ENCODE data around the gene BDKRB2.

Gene BDKRB2

GRCh38 chr14:96161636-96162035, 43.0 kb upstream of the BDKRB2 start:
- TF ChIP-seq, protein P1, sequence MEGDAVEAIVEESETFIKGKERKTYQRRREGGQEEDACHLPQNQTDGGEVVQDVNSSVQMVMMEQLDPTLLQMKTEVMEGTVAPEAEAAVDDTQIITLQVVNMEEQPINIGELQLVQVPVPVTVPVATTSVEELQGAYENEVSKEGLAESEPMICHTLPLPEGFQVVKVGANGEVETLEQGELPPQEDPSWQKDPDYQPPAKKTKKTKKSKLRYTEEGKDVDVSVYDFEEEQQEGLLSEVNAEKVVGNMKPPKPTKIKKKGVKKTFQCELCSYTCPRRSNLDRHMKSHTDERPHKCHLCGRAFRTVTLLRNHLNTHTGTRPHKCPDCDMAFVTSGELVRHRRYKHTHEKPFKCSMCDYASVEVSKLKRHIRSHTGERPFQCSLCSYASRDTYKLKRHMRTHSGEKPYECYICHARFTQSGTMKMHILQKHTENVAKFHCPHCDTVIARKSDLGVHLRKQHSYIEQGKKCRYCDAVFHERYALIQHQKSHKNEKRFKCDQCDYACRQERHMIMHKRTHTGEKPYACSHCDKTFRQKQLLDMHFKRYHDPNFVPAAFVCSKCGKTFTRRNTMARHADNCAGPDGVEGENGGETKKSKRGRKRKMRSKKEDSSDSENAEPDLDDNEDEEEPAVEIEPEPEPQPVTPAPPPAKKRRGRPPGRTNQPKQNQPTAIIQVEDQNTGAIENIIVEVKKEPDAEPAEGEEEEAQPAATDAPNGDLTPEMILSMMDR (IDR thresholded peaks at IDR 0.05) = no peak
- DNase-seq (ENCODE audit: low spot score) = no peak
- Histone ChIP-seq H3K4me3 (no peak overlapping the region), H3K27ac (no peak overlapping the region)

- TF ChIP-seq, protein P1 (IDR thresholded peaks at IDR 0.05) = no peak
- DNase-seq (ENCODE audit: low spot score) = peak; percentile 52
- H3K4me3 ChIP-seq = no peak overlapping the region
- H3K27ac ChIP-seq = no peak overlapping the region
Observed at GRCh38 chr14:96162265-96162664, 42.4 kb upstream of the BDKRB2 start.

DNA sequence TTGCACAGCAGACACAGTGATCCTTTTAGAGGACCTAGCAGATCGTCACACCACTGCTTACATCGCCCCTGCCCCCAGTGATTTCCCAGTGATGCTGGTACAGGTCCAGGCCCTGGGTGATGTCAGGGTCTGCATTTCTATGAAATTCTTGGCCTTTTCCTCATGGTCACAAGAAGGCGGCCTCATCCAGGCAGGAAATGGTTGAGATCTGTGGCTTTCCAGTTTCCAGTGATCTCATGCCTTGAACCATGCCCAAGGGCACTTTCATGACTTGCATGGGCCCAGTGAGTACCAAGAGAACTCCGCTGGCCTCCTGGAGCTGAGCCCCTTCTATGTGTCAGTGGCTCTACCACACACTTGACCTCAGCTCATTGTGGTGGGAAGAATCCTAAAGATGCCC, 41.9 kb upstream of the BDKRB2 start:
- TF ChIP-seq, protein P1 (IDR thresholded peaks at IDR 0.05) = no peak
- Histone ChIP-seq H3K4me3 (no peak overlapping the region), H3K27ac (no peak overlapping the region)
- peak; percentile 59 for DNase-seq (ENCODE audit: low spot score)

DNA sequence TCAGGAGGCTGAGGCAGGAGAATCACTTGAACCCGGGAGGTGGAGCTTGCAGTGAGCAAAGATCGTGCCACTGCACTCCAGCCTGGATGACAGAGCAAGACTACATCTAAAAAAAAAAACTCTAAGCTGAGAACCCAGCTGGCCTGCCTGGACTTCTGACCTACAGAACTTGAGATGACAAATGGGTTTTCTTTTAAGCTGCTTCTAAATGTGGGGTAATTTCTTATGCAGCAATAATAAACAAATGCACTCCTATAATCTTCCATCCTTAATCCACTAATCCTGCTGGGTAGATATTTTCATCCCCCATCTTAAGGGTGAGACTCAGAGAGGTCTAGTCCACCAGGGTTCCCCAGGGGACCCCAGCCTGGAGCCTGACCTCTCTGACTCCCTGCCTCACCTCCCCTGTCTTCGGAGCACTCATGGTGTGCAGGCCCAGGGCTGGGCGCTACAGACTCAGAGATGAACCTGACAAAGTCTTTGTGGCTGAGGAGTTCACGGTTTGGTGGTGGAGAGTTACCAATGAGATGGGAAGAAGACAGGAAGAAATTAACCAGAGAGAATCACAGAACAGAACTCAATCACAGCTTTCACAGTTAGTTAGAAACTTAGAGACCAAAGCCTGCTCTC, 39.7 kb upstream of the BDKRB2 start:
- Histone ChIP-seq H3K27ac (no peak overlapping the region), H3K4me3 (no peak overlapping the region)
- DNase-seq (ENCODE audit: low spot score) = peak; percentile 38
- TF ChIP-seq, protein P1 (IDR thresholded peaks at IDR 0.05) = no peak

DNA sequence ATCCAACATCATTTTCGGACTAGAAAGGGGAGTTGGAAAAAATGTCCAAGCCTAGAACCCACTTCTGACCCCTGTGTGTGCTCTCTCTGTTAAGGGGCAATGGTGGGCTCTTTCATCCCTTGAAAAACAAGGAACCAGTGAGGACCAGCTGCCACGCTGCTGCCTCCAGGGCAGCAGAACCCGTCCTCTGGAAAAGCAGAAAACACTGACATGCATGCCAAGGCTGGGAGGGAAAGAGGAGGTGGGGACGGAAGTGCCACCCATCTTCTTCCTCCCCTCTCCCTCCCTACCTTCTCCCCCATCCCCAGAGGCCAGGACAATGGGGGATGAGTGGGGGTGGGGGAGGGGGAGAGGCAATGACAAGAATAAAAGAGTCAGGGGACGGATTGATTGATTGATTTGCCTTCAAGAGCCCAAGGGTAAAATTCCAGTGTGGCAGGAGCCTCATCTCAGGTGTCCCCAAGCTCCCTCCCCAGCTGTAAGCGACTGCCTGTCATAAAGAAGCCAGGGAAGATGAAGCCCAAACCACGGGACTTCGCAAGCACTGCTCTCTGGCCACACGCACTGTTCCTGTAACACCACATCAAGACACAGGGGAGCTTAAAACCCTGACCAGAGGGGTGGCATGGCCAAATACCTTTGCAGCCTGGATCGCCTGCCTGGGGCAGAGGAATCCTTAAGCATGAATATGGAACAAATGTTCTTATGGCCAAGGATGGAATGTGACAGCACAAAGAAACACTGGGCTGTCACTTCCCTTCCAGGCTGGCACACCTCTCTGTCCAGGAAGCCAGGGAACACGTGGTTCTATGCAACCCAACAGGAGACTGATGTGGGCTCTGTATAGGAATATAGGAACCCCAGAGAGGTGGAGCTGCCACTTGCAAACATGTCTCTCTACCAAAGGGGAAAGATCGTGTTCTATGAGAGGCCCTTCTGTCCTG, 38.9 kb upstream of the BDKRB2 start:
- peak; percentile 28 for DNase-seq (ENCODE audit: low spot score)
- no peak overlapping the region for H3K4me3 ChIP-seq
- no peak overlapping the region for H3K27ac ChIP-seq
- TF ChIP-seq, protein P1 (IDR thresholded peaks at IDR 0.05) = no peak

GRCh38 chr14:96166461-96167223, 38.0 kb upstream of the BDKRB2 start:
- TF ChIP-seq, protein P1 (IDR thresholded peaks at IDR 0.05) = no peak
- peak; percentile 36 for DNase-seq (ENCODE audit: low spot score)
- H3K4me3 ChIP-seq = no peak overlapping the region
- no peak overlapping the region for H3K27ac ChIP-seq

Measured in coronary artery (tissue), 2 donors.